Esophagus squamous epithelium (tissue), 5 donors: ENCODE data around the gene MRPS17. TPM values are rescaled to one million over a fixed set of nuclear protein-coding genes. Genes with fewer than 3 reads are reported as not detected.

Experiments
- DNase-seq: peaks from one replicate; lab custom pipeline; 2025; lab: John Stamatoyannopoulos, UW
- H3K27ac ChIP-seq, 4 donors: fragments of 200-600 bp; sonication (generic); one replicate each; pipeline ENCODE4 v1.5.1; 2016 to 2019; ENCODE audit warnings: mild to moderate bottlenecking in 1 of 4
- H3K27me3 ChIP-seq, 4 donors: fragments of 200-600 bp; sonication (generic); 1 replicate in 3 of 4; 2 replicates in 1 of 4; pipeline versions ENCODE4 v1.5.1 to v1.6.0; 2017 to 2021; ENCODE audit warnings: antibody characterized with exemption in 1 of 4
- H3K36me3 ChIP-seq, 3 donors: fragments of 200-600 bp; sonication (generic); one replicate each; pipeline ENCODE4 v1.5.1; 2016 to 2019
- H3K4me1 ChIP-seq, 3 donors: fragments of 200-600 bp; sonication (generic); one replicate each; pipeline ENCODE4 v1.5.1; 2017 to 2019
- H3K4me3 ChIP-seq, 4 donors: fragments of 200-600 bp; sonication (generic); 1 replicate in 3 of 4; 2 replicates in 1 of 4; pipeline ENCODE4 v1.5.1; 2016 to 2019; ENCODE audit warnings: mild to moderate bottlenecking in 2 of 4, moderate library complexity in 1 of 4
- H3K9me3 ChIP-seq, 3 donors: fragments of 200-600 bp; sonication (generic); one replicate each; pipeline ENCODE4 v1.5.1; 2016 to 2019
- POLR2A ChIP-seq, 4 donors: fragments of 450-650 bp; IDR thresholded peaks; one replicate each; pipeline ENCODE4 v1.6.1; 2017; ENCODE audit warnings: antibody characterized with exemption in 4 of 4, mild to moderate bottlenecking in 4 of 4, moderate library complexity in 3 of 4
- WGBS, 2 donors: methylation state at CpG; one replicate each; pipeline ENCODE4 v1.1.5; 2018; 5-methylcytosine and 5-hydroxymethylcytosine counted together
- intact Hi-C: fragments of 100-400 bp; cut with DNase I; formaldehyde crosslinking; loops from one replicate; pipeline ENCODE4 v1.15.0; 2022
- total RNA-seq, 4 donors: library from RNA; depleted of rRNA; stranded (reverse); fragments of >200 nt; gene quantifications; one replicate each; pipeline ENCODE4 v1.1.0, GENCODE V29; 2016
- TF ChIP-seq, protein P1 (sequence below), 6 experiments: fragments of 450-650 bp in 4 of 6; fragments of 200-600 bp in 2 of 6; sonication (generic) in 2 of 6; IDR thresholded peaks; one replicate each; pipeline ENCODE4 v1.5.1; 2016 to 2019; ENCODE audit warnings: antibody characterized with exemption in 6 of 6, mild to moderate bottlenecking in 4 of 6, moderate library complexity in 4 of 6
- donor health status: DM: yes; HTN: yes; CAD: no.

Gene MRPS17
- total RNA-seq, 4 donors from 2014 or later: 4.3 to 11.8 (median 10.2) TPM

DNA sequence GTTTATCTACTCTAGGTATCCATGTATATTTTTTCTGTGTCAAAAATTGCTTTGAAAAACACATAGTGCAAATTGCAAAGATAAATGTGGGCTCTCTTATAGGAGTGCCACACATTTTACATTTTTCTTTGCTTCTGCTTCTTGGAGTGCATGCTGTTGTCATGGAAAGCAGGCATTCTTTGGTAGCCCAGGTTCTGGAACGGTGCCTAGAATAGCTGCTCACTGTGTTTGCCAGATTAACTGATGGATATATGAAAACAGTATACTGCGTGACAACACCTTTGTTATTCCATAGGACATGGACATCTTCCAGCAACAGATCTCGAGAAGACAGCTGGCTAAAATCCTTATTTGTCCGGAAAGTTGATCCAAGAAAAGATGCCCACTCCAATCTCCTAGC, 26.2 kb downstream of the MRPS17 start:
- no peak for DNase-seq
- H3K27me3 ChIP-seq: no peaks in the 10 kb centered on the region
- intact Hi-C loops: no loop called here
- peaks cover 0 to 18% (median 0%) of the 10 kb centered on the region in 3 donors for H3K4me1 ChIP-seq
- TF ChIP-seq, protein P1, sequence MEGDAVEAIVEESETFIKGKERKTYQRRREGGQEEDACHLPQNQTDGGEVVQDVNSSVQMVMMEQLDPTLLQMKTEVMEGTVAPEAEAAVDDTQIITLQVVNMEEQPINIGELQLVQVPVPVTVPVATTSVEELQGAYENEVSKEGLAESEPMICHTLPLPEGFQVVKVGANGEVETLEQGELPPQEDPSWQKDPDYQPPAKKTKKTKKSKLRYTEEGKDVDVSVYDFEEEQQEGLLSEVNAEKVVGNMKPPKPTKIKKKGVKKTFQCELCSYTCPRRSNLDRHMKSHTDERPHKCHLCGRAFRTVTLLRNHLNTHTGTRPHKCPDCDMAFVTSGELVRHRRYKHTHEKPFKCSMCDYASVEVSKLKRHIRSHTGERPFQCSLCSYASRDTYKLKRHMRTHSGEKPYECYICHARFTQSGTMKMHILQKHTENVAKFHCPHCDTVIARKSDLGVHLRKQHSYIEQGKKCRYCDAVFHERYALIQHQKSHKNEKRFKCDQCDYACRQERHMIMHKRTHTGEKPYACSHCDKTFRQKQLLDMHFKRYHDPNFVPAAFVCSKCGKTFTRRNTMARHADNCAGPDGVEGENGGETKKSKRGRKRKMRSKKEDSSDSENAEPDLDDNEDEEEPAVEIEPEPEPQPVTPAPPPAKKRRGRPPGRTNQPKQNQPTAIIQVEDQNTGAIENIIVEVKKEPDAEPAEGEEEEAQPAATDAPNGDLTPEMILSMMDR (IDR thresholded peaks at IDR 0.05): no peak
- TF ChIP-seq POLR2A (IDR thresholded peaks at IDR 0.05): no peak
- H3K36me3 ChIP-seq: peaks cover 4 to 51% (median 10%) of the 10 kb centered on the region in 3 donors
- WGBS, 2 donors: 36 to 47% methylated on average over 4 of the region's 4 CpGs
- no peaks in the 10 kb centered on the region for H3K9me3 ChIP-seq
- no peak overlapping the region for H3K27ac ChIP-seq
- H3K4me3 ChIP-seq: no peak overlapping the region

- no peaks in the 10 kb centered on the region for H3K27me3 ChIP-seq
- no peak overlapping the region for H3K4me3 ChIP-seq
- no peak for TF ChIP-seq POLR2A (IDR thresholded peaks at IDR 0.05)
- TF ChIP-seq, protein P1 (IDR thresholded peaks at IDR 0.05): no peak
- H3K9me3 ChIP-seq: no peaks in the 10 kb centered on the region
- intact Hi-C loops: no loop called here
- 93 to 94% methylated on average over 3 of the region's 3 CpGs for WGBS, 2 donors
- H3K27ac ChIP-seq: no peak overlapping the region
- peaks cover 10 to 75% (median 10%) of the 10 kb centered on the region in 3 donors for H3K36me3 ChIP-seq
- peaks cover 0 to 18% (median 0%) of the 10 kb centered on the region in 3 donors for H3K4me1 ChIP-seq
- no peak for DNase-seq
Observed at GRCh38 chr7:55980266-55980665, 28.6 kb downstream of the MRPS17 start.

DNA sequence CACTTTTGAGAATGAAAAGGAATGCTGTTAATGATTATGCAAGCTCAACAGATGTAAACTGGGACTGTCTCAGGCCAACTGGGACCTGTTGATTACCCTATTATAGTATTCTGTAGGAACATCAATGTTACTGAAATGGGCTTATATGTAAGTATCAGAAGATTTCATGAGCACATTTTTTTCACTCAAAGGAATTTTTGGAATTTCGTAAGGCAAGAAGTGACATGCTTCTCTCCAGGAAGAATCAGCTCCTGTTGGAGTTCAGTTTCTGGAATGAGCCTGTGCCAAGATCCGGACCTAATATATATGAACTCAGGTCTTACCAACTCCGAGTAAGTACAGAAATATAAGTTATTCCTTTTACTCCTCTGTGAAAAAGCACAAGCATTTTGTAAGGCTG, 31.9 kb downstream of the MRPS17 start:
- no peak for DNase-seq
- H3K9me3 ChIP-seq: no peaks in the 10 kb centered on the region
- TF ChIP-seq, protein P1 (IDR thresholded peaks at IDR 0.05): no peak
- no peak for TF ChIP-seq POLR2A (IDR thresholded peaks at IDR 0.05)
- peaks cover 0 to under 1% (median 0%) of the 10 kb centered on the region in 3 donors for H3K4me1 ChIP-seq
- intact Hi-C loops: no loop called here
- no peak overlapping the region for H3K27ac ChIP-seq
- WGBS, 2 donors: 62 to 78% methylated on average over 3 of the region's 3 CpGs
- H3K4me3 ChIP-seq: no peak overlapping the region
- H3K27me3 ChIP-seq: no peaks in the 10 kb centered on the region
- H3K36me3 ChIP-seq: peaks cover 10 to 98% (median 10%) of the 10 kb centered on the region in 3 donors

DNA sequence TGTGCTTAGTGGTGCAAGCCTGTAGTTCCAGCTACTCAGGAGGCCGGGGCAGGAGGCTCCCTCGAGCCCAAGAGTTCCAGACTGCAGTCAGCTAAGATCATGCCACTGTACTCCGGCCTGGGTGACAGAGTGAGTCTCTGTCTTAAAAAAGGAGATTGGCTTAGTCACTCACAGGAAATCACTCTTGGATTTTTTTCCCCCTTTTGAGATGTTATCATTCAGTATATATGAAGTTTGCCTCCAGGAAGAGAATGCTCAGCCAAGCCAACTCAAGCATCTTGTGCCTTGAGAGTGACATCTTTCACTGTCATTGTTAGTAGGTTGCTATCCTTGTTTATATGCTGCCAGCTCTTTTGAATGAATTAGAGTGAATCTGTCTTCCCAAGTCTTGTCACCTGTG, 40.7 kb downstream of the MRPS17 start:
- WGBS, 2 donors: 81 to 85% methylated on average over 3 of the region's 3 CpGs
- Histone ChIP-seq H3K4me3 (no peak overlapping the region), H3K27ac (no peak overlapping the region), H3K27me3 (no peaks in the 10 kb centered on the region), H3K4me1 (no peaks in the 10 kb centered on the region), H3K9me3 (no peaks in the 10 kb centered on the region), H3K36me3 (peaks cover 4 to 98% (median 5%) of the 10 kb centered on the region in 3 donors)
- intact Hi-C loops: no loop called here
- DNase-seq: no peak
- TF ChIP-seq, protein P1 (IDR thresholded peaks at IDR 0.05): no peak
- no peak for TF ChIP-seq POLR2A (IDR thresholded peaks at IDR 0.05)

DNA sequence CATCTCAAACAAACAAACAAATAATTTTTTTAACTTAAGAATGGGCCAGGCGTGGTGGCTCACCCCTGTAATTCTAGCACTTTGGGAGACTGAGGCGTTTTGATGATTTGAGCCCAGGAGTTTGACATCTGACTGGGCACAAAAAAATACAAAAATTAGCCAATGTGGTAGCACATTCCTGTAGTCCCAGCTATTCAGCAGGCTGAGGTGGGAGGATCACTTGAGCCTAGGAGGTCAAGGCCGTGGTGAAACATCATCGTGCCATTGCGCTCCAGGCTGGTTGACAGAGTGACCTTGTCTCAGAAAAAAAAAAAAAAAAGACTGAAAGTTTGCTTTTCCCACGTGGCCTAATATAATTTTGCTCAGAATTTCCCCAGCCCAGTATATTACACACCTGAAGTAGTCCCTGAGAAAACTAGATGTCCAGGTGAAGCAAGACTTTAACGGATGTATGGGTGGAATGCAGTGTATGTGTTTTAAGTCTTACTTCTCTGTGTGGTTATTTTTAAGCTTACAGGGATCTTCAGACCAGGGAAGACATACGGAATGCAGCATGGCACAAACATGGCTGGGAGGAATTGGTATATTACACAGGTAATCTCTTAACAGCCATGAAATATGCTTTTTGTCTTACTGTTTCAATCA, 45.3 kb downstream of the MRPS17 start:
- no peaks in the 10 kb centered on the region for H3K27me3 ChIP-seq
- H3K4me1 ChIP-seq: no peaks in the 10 kb centered on the region
- peaks cover 4 to 84% (median 5%) of the 10 kb centered on the region in 3 donors for H3K36me3 ChIP-seq
- 75 to 89% methylated on average over 7 to 8 of the region's 8 CpGs for WGBS, 2 donors
- intact Hi-C loops: no loop called here
- H3K9me3 ChIP-seq: no peaks in the 10 kb centered on the region
- H3K4me3 ChIP-seq: no peak overlapping the region
- H3K27ac ChIP-seq: no peak overlapping the region
- no peak for DNase-seq
- TF ChIP-seq, protein P1 (IDR thresholded peaks at IDR 0.05): no peak
- no peak for TF ChIP-seq POLR2A (IDR thresholded peaks at IDR 0.05)
